Measurements from ENCODE around the gene DHRS7B. TPM values are rescaled to one million over a fixed set of nuclear protein-coding genes. Genes with fewer than 3 reads are reported as not detected.

Gene DHRS7B
- total RNA-seq, 4 donors from 2014 or later, result 17.0 to 44.2 (median 37.4) TPM

DNA sequence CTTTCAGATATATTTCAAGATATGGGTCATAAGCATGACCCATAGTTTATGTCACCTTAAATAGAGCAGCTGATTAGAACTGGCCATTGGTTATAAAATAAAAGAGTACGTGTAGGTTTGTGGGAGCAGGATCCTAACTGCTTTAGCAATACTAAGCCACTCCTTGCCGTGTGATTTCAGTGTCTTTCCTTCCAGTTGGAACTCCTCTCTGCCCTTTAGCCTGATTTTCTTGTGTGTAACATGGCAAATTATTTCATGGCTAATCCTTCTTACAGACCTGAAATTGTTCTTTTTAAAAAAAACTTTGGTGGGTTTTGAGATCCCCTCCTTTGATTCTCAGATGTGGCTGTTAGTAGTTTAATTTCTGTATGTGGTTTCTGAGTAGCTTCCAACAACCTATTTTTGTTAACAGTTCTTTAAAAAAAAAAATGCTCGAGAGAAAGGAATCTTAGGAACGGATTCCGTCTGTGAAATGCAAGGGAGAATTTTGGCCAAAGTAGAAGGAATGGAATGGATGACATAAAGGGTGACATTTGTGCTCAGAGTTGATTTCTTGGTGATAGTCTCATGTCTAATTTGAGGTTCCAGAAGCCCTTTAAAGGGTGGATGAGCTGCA lies 39.9 kb downstream of the DHRS7B start:
- Histone ChIP-seq H3K4me1 (peaks cover 4 to 79% (median 28%) of the 10 kb centered on the region in 3 donors), H3K9me3 (no peaks in the 10 kb centered on the region), H3K27me3 (no peaks in the 10 kb centered on the region), H3K4me3 (no peak overlapping the region), H3K27ac (peak overlapping the region; percentile 60 to 83 (median 78)), H3K36me3 (no peaks in the 10 kb centered on the region)
- ATAC-seq, result peak; percentile 49
- TF ChIP-seq EP300 (IDR thresholded peaks at IDR 0.05), result no peak
- peak; percentile 5 for TF ChIP-seq POLR2AphosphoS5 (IDR thresholded peaks at IDR 0.05)
- WGBS, 2 donors (ENCODE audit: low coverage in 1 of 2), result 6 to 35% methylated on average over 5 of the region's 5 CpGs

- Histone ChIP-seq H3K4me1 (peaks cover 4 to 73% (median 28%) of the 10 kb centered on the region in 3 donors), H3K9me3 (no peaks in the 10 kb centered on the region), H3K36me3 (peaks cover 0 to 4% of the 10 kb centered on the region in 2 donors), H3K27me3 (no peaks in the 10 kb centered on the region), H3K4me3 (no peak overlapping the region), H3K27ac (peak overlapping the region in 3 of 4 donors; percentile 74 to 83 (median 81))
- WGBS, 2 donors (ENCODE audit: low coverage in 1 of 2), result 54 to 100% methylated on average over 1 to 5 of the region's 5 CpGs
- TF ChIP-seq POLR2A (IDR thresholded peaks at IDR 0.05), result no peak
- TF ChIP-seq EP300 (IDR thresholded peaks at IDR 0.05), result no peak
- TF ChIP-seq, protein P1, sequence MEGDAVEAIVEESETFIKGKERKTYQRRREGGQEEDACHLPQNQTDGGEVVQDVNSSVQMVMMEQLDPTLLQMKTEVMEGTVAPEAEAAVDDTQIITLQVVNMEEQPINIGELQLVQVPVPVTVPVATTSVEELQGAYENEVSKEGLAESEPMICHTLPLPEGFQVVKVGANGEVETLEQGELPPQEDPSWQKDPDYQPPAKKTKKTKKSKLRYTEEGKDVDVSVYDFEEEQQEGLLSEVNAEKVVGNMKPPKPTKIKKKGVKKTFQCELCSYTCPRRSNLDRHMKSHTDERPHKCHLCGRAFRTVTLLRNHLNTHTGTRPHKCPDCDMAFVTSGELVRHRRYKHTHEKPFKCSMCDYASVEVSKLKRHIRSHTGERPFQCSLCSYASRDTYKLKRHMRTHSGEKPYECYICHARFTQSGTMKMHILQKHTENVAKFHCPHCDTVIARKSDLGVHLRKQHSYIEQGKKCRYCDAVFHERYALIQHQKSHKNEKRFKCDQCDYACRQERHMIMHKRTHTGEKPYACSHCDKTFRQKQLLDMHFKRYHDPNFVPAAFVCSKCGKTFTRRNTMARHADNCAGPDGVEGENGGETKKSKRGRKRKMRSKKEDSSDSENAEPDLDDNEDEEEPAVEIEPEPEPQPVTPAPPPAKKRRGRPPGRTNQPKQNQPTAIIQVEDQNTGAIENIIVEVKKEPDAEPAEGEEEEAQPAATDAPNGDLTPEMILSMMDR (IDR thresholded peaks at IDR 0.05), result no peak
- TF ChIP-seq POLR2AphosphoS5 (IDR thresholded peaks at IDR 0.05), result no peak
- peak; percentile 32 for ATAC-seq
These were observed 40.5 kb downstream of the DHRS7B start for GRCh38 chr17:21167303-21167702.

- H3K27ac ChIP-seq, result peak overlapping the region in 3 of 4 donors; percentile 62 to 83 (median 81)
- TF ChIP-seq POLR2AphosphoS5 (IDR thresholded peaks at IDR 0.05) (no peak), POLR2A (IDR thresholded peaks at IDR 0.05) (no peak), EP300 (IDR thresholded peaks at IDR 0.05) (no peak)
- TF ChIP-seq, protein P1 (IDR thresholded peaks at IDR 0.05), result no peak
- no peaks in the 10 kb centered on the region for H3K9me3 ChIP-seq
- H3K36me3 ChIP-seq, result peaks cover 0 to 16% of the 10 kb centered on the region in 2 donors
- 96 to 100% methylated on average over 2 to 7 of the region's 12 CpGs for WGBS, 2 donors (ENCODE audit: low coverage in 1 of 2)
- H3K4me3 ChIP-seq, result no peak overlapping the region
- no peaks in the 10 kb centered on the region for H3K27me3 ChIP-seq
- ATAC-seq, result no peak
- H3K4me1 ChIP-seq, result peaks cover 4 to 68% (median 25%) of the 10 kb centered on the region in 3 donors
These were observed 41.7 kb downstream of the DHRS7B start for GRCh38 chr17:21168555-21168865.

DNA sequence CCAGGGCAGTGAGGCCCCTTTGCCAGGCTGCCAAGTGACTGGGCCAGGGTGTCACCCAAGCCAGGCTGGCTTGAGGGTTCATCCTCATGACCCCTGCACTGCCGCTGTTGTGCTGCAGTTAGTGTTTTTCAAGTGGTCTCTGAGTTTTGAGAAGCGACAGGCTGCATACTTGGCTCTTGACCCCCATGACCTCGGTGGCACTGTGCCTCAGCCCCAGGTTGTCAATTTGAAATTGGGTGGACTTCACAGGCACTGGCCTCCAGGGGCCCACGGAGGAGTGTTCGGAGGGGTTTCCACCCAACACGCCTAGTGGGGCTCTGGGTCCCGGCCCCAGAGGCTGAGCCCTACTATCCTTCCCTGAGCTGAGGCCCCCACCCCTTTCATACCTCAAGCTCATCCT lies 42.7 kb downstream of the DHRS7B start:
- H3K27ac ChIP-seq, result no peak overlapping the region
- 100% methylated on average over 1 of the region's 7 CpGs; no CpG with 5 or more reads in 1 of the 2 donors for WGBS, 2 donors (ENCODE audit: low coverage in 1 of 2)
- ATAC-seq, result no peak
- no peak overlapping the region for H3K4me3 ChIP-seq
- peaks cover 0 to 25% of the 10 kb centered on the region in 2 donors for H3K36me3 ChIP-seq
- no peak for TF ChIP-seq EP300 (IDR thresholded peaks at IDR 0.05)
- H3K4me1 ChIP-seq, result peaks cover 4 to 67% (median 25%) of the 10 kb centered on the region in 3 donors
- no peaks in the 10 kb centered on the region for H3K9me3 ChIP-seq
- H3K27me3 ChIP-seq, result no peaks in the 10 kb centered on the region

DNA sequence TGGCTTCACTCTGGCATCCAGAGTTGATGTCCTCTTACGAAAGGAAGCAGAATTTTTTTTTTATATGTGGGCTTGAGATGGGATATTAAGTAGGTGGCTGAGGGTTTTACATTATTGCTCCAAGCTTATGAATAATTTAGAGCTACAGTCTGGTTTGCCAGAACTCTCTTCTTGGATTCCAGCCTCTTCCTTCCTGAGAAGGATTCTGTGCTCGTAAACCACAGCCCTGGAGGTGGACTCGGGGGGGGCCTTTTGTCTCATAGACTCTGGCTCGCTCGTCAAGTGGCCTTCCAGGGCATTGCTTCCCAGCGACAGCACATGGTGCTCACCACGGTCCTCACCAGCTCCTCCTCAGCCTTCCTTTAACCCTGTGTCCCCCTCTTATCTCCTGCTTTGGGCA lies 44.0 kb downstream of the DHRS7B start:
- H3K4me1 ChIP-seq, result peaks cover 4 to 54% (median 21%) of the 10 kb centered on the region in 3 donors
- no peaks in the 10 kb centered on the region for H3K9me3 ChIP-seq
- no peak for ATAC-seq
- H3K27ac ChIP-seq, result peak overlapping the region in 3 of 4 donors; percentile 17 to 54 (median 27)
- no peak for TF ChIP-seq POLR2AphosphoS5 (IDR thresholded peaks at IDR 0.05)
- H3K27me3 ChIP-seq, result no peaks in the 10 kb centered on the region
- whole genome bisulfite sequencing, 2 donors (ENCODE audit: low coverage in 1 of 2), result 58 to 66% methylated on average over 3 of the region's 7 CpGs
- H3K4me3 ChIP-seq, result no peak overlapping the region
- peaks cover 0 to 37% of the 10 kb centered on the region in 2 donors for H3K36me3 ChIP-seq

DNA sequence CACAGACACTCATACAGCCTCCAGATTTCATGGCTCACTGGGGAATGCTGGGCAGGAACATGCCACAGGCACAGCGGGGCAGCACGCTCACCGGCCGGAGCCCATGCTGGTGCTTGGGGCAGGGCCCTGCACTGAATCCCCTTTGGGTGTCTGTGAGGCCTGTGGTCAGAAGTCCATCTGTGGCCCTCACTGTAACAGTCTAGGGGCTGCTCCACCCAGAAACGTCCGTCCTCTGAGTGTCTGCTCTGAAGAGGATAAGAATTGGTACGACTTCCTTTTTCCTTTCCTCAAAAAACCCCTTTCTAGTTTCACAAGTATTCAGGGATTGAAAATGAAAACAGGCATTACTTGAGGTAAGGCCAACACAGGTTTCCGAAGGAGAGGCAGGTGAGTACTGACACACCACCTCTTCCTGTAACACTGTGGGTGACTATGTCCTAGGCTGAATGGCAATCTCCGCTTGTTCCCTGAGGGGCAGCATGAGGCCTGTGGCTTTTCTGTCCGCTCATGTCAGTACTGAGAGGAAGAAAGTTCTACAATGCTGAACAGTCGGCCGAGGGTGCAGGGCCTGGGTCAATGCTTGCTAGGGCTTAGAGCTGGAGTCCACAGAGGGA lies 44.7 kb downstream of the DHRS7B start:
- no peaks in the 10 kb centered on the region for H3K27me3 ChIP-seq
- no peak for TF ChIP-seq POLR2AphosphoS5 (IDR thresholded peaks at IDR 0.05)
- TF ChIP-seq POLR2A (IDR thresholded peaks at IDR 0.05), result no peak
- no peak for TF ChIP-seq EP300 (IDR thresholded peaks at IDR 0.05)
- TF ChIP-seq, protein P1 (IDR thresholded peaks at IDR 0.05), result no peak
- H3K9me3 ChIP-seq, result no peaks in the 10 kb centered on the region
- H3K36me3 ChIP-seq, result peaks cover 0 to 37% of the 10 kb centered on the region in 2 donors
- no peak overlapping the region for H3K4me3 ChIP-seq
- peak overlapping the region in 3 of 4 donors; percentile 17 to 54 (median 27) for H3K27ac ChIP-seq
- ATAC-seq, result no peak
- H3K4me1 ChIP-seq, result peaks cover under 1 to 48% (median 16%) of the 10 kb centered on the region in 3 donors
- WGBS, 2 donors (ENCODE audit: low coverage in 1 of 2), result 68 to 100% methylated on average over 2 to 5 of the region's 12 CpGs
